Endothelial cell of umbilical vein (primary cell): Measurements from ENCODE around the gene ACER2. TPM values are rescaled to one million over a fixed set of nuclear protein-coding genes. Genes with fewer than 3 reads are reported as not detected.

ENCODE experiments used
- BruUV-seq: library from RNA; stranded (reverse); fragments of 400-500 nt; replicated peaks from 2 replicates; lab custom pipeline; 2021; lab: Mats Ljungman, UMichigan
- CTCF ChIA-PET: fragments of 300-600, 350-600 bp; sonication (Branson Sonifier 250); formaldehyde crosslinking; loops from one replicate; lab custom pipeline; 2021; ENCODE audit warnings: antibody characterized with exemption, inconsistent platforms; lab: Charles Lee
- POLR2A ChIA-PET: fragments of 300-600, 350-600 bp; sonication (Branson Sonifier 250); formaldehyde crosslinking; loops from one replicate; lab custom pipeline; 2021; ENCODE audit warnings: antibody characterized with exemption, inconsistent platforms; lab: Charles Lee
- DNase-seq: peaks from one replicate; pipeline ENCODE4 v3.0.0-alpha.2; 2011; ENCODE audit warnings: low read depth, low spot score
- FAIRE-seq: peaks from 2 replicates; lab custom pipeline; 2011; peaks lifted over from hg19 to GRCh38; lab: Jason Lieb, UNC
- H2AFZ ChIP-seq: 2 replicates; pipeline ENCODE4 v1.6.0; 2012; ENCODE audit warnings: low read depth, low read length, control low read depth, inconsistent platforms
- H3K27ac ChIP-seq: 2 replicates; pipeline ENCODE4 v1.5.1; 2011; ENCODE audit warnings: low read depth, mild to moderate bottlenecking, control low read depth, low read length, moderate library complexity; ENCODE audit not compliant: insufficient read depth
- H3K27me3 ChIP-seq, 2 experiments: 2 replicates each; pipeline versions ENCODE4 v1.6.0 to v1.6.1; 2011; ENCODE audit warnings: low read length in 2 of 2, mixed read lengths in 1 of 2; ENCODE audit not compliant: control insufficient read depth in 2 of 2, insufficient read depth in 2 of 2
- H3K36me3 ChIP-seq, 2 experiments: 2 replicates in 1 of 2; 3 replicates in 1 of 2; pipeline ENCODE4 v1.5.1; 2011; ENCODE audit warnings: low read length in 2 of 2, mild to moderate bottlenecking in 1 of 2, moderate library complexity in 1 of 2; ENCODE audit not compliant: control insufficient read depth in 2 of 2, insufficient read depth in 2 of 2; ENCODE audit errors: extremely low read depth in 1 of 2
- H3K4me1 ChIP-seq: 3 replicates; pipeline ENCODE4 v1.5.1; 2011; ENCODE audit warnings: mild to moderate bottlenecking, low read length; ENCODE audit not compliant: control insufficient read depth, insufficient read depth; ENCODE audit errors: extremely low read depth
- H3K4me2 ChIP-seq: 2 replicates; pipeline ENCODE4 v1.6.1; 2011; ENCODE audit warnings: low read length, control low read depth, mixed read lengths; ENCODE audit not compliant: insufficient read depth
- H3K4me3 ChIP-seq, 3 experiments: fragments of 200-600 bp in 1 of 3; sonication (generic), shearing (Covaris generic) in 1 of 3; replicated peaks in 1 of 3; 2 replicates each; pipeline ENCODE4 v1.5.1; 2011 to 2016; ENCODE audit warnings: control low read depth in 3 of 3, low read length in 3 of 3, mild to moderate bottlenecking in 2 of 3, inconsistent platforms in 1 of 3, low read depth in 1 of 3, moderate library complexity in 1 of 3; ENCODE audit not compliant: insufficient read depth in 1 of 3
- H3K79me2 ChIP-seq: 2 replicates; pipeline ENCODE4 v1.6.0; 2012; ENCODE audit warnings: low read length, inconsistent platforms; ENCODE audit not compliant: control insufficient read depth, insufficient read depth
- H3K9ac ChIP-seq: replicated peaks from 2 replicates; pipeline ENCODE3; 2011; ENCODE audit warnings: low read length, control low read depth; ENCODE audit not compliant: insufficient read depth; ENCODE audit errors: extremely low read depth
- H3K9me1 ChIP-seq: replicated peaks from 3 replicates; pipeline ENCODE4 v1.6.0; 2011; ENCODE audit warnings: mild to moderate bottlenecking, low read length; ENCODE audit not compliant: control insufficient read depth, insufficient read depth; ENCODE audit errors: extremely low read depth
- H3K9me3 ChIP-seq: replicated peaks from 2 replicates; pipeline ENCODE4 v1.5.1; 2012; ENCODE audit warnings: low read length, inconsistent platforms; ENCODE audit not compliant: control insufficient read depth, insufficient read depth
- H4K20me1 ChIP-seq: replicated peaks from 2 replicates; pipeline ENCODE3; 2011; ENCODE audit warnings: mild to moderate bottlenecking, low read length; ENCODE audit not compliant: control insufficient read depth, insufficient read depth; ENCODE audit errors: extremely low read depth
- CTCF ChIP-seq, 2 donors: IDR thresholded peaks; 1 replicate in 1 of 2; 2 replicates in 1 of 2; pipeline ENCODE4 v1.5.1; 2011; ENCODE audit warnings: low read length in 2 of 2, mild to moderate bottlenecking in 2 of 2, moderate library complexity in 2 of 2, control low read depth in 1 of 2, inconsistent platforms in 1 of 2, low read depth in 1 of 2; ENCODE audit not compliant: insufficient read depth in 1 of 2; ENCODE audit errors: extremely low read depth in 1 of 2
- EZH2 ChIP-seq: IDR thresholded peaks from 2 replicates; pipeline ENCODE4 v1.6.1; 2012; ENCODE audit warnings: borderline replicate concordance, low read depth, mild to moderate bottlenecking, moderate library complexity, low read length, inconsistent platforms; ENCODE audit not compliant: severe bottlenecking
- FOS ChIP-seq: IDR thresholded peaks from 2 replicates; pipeline ENCODE4 v1.6.1; 2011; ENCODE audit warnings: mild to moderate bottlenecking, low read length, moderate library complexity, borderline replicate concordance; ENCODE audit not compliant: insufficient read depth
- GATA2 ChIP-seq: IDR thresholded peaks from 2 replicates; pipeline ENCODE4 v1.7.0; 2011; ENCODE audit warnings: low read depth, mild to moderate bottlenecking, moderate library complexity, mixed read lengths, low read length; ENCODE audit not compliant: insufficient read length, insufficient read depth
- JUN ChIP-seq: IDR thresholded peaks from 2 replicates; pipeline ENCODE4 v1.6.1; 2011; ENCODE audit warnings: borderline replicate concordance, low read depth; ENCODE audit not compliant: insufficient read length, insufficient read depth
- MAX ChIP-seq: IDR thresholded peaks from 2 replicates; pipeline ENCODE4 v1.6.1; 2011; ENCODE audit not compliant: insufficient read depth, insufficient read length
- MYC ChIP-seq: IDR thresholded peaks from one replicate; pipeline ENCODE4 v1.6.1; 2011; ENCODE audit warnings: mild to moderate bottlenecking, low read depth, low read length
- POLR2A ChIP-seq: IDR thresholded peaks from 2 replicates; pipeline ENCODE4 v1.6.1; 2012; ENCODE audit warnings: low read depth, mild to moderate bottlenecking, control low read depth, low read length
- POLR2AphosphoS5 ChIP-seq: IDR thresholded peaks from 2 replicates; pipeline ENCODE4 v1.6.1; 2012; ENCODE audit warnings: low read depth, mild to moderate bottlenecking, control low read depth, low read length, moderate library complexity; ENCODE audit not compliant: insufficient read depth
- dilution Hi-C: fragments of 300-500 bp; cut with MboI; formaldehyde crosslinking; loops from one replicate; pipeline ENCODE4 v1.15.0; 2019; ENCODE audit warnings: low sequenced_read_pairs; ENCODE audit not compliant: extremely low pct_ligation_motif_present
- intact Hi-C: fragments of 100-400 bp; cut with micrococcal nuclease; formaldehyde crosslinking; loops from one replicate; pipeline ENCODE4 v1.10.0; 2022
- polyA plus RNA-seq, 4 experiments: library from polyadenylated mRNA; depleted of rRNA in 3 of 4; stranded (reverse) in 3 of 4; unstranded in 1 of 4; fragments of >200 nt; gene quantifications; 2 replicates each; pipeline versions ENCODE4 v1.2.1 to v1.2.3, GENCODE V29; 2011 to 2012; ENCODE audit warnings: missing spikeins in 1 of 4
- total RNA-seq: library from RNA; stranded (reverse); gene quantifications from 2 replicates; pipeline ENCODE4 v1.2.3, GENCODE V29; 2021

The ACER2 gene
- total and polyA plus RNA-seq, 2 donors (not counting 3 experiments of a cell fraction or from before 2014, with no cell fraction given), result 5.2 to 7.3 TPM

GRCh38 chr9:19461135-19461534, 52.3 kb downstream of the ACER2 start:
- no peak for TF ChIP-seq FOS
- TF ChIP-seq POLR2AphosphoS5, result no peak
- TF ChIP-seq EZH2, result no peak
- TF ChIP-seq POLR2A, result no peak
- no peak for TF ChIP-seq CTCF (IDR thresholded peaks at IDR 0.05; ENCODE audit: extremely low read depth in 1 of 2, insufficient read depth in 1 of 2, low read depth in 1 of 2, low read length in 2 of 2)
- no peak for TF ChIP-seq GATA2
- no peak for TF ChIP-seq MYC
- TF ChIP-seq JUN, result no peak
- no peak for TF ChIP-seq MAX
- H3K4me1 ChIP-seq, result peaks cover 9% of the 10 kb centered on the region
- intact Hi-C loops, result no loop called here
- FAIRE-seq (no peak), DNase-seq (no peak)
- no peak overlapping the region for H2AFZ ChIP-seq
- dilution Hi-C loops, result no loop called here
- H3K9me3 ChIP-seq, result no peaks in the 10 kb centered on the region
- no peak overlapping the region for H3K9ac ChIP-seq
- CTCF ChIA-PET, result no interaction called here
- no peaks in the 10 kb centered on the region for H3K36me3 ChIP-seq
- no peaks in the 10 kb centered on the region for H4K20me1 ChIP-seq
- H3K4me3 ChIP-seq, result no peak overlapping the region
- POLR2A ChIA-PET, result interaction anchor here (0.6 kb wide), 1 partner anchor 383 kb away, joined by 6 read pairs; no protein-coding TSS in a partner anchor
- H3K4me2 ChIP-seq, result no peak overlapping the region
- H3K9me1 ChIP-seq, result no peaks in the 10 kb centered on the region
- H3K27me3 ChIP-seq, result no peaks in the 10 kb centered on the region
- no peaks in the 10 kb centered on the region for H3K79me2 ChIP-seq
- no peak overlapping the region for H3K27ac ChIP-seq
- no TSS peak for BruUV-seq
